COLO668 (cell line): ENCODE measurements around the gene MNDA.
"Not testable (repeated sequence)": the region's sequence is repeated elsewhere in the genome, so short reads cannot be mapped to it uniquely, and the experiment has no call there.

Experiments used
- DNase-seq: peaks from one replicate; lab custom pipeline; 2025; ENCODE audit not compliant: unreplicated experiment; lab: John Stamatoyannopoulos, UW

Gene MNDA

DNA sequence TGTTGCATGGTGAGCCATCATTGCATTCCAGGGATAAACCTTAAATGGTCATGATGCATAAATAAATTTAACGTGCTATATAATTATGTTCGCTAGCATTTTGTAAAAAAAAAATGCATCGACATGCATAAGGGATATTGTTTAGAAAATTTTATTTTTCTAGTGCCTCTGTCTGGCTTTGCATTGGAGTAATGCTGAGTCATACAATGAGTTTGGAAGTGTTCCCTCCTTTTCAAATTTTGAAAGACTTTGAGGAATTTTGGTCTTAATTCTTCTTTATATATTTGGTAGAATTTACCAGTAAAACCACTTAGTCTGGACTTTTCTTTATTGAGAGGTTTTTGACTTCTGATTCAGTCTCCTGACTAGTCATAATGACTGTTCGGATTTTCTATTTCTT lies 4.9 kb downstream of the MNDA start:
- DNase-seq = no peak

DNA sequence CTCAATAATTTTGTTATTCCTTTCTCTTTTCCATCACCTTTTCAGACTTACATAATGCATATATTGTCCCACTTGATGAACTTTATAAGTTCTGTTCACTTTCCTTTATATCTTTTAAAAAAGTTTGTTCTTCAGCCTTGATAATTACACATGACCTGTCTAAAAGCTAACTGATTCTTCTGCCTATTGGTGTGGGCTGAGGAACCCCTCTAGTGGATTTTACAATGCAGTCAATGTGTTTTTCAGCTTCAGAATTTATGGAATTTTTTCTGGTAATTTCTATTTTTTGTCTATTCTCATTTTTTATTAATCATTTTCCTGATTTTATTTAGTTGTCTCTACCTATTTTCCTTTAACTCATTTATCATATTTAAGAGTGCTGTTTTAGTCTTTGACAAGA lies 7.5 kb downstream of the MNDA start:
- DNase-seq = no peak

GRCh38 chr1:158839566-158839965 lies 8.4 kb downstream of the MNDA start:
- no peak for DNase-seq

GRCh38 chr1:158840236-158840635 lies 9.1 kb downstream of the MNDA start:
- no peak for DNase-seq

- no peak for DNase-seq
Observed at GRCh38 chr1:158864595-158864994, 33.4 kb downstream of the MNDA start.

DNA sequence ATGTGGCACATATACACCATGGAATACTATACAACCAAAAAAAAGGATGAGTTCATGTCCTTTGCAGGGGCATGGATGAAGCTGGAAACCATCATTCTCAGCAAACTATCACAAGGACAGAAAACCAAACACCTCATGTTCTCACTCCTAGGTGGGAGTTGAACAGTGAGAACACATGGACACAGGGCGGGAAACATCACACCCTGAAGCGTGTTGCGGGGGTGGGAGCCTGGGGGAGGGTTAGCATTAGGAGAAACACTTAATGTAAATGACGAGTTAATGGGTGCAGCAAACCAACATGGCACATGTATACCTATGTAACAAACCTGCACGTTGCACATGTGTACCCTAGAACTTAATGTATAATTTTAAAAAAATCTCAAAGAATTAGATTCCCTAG lies 39.3 kb downstream of the MNDA start:
- DNase-seq = not testable (repeated sequence)

- no peak for DNase-seq
Observed at GRCh38 chr1:158873141-158873540, 42.0 kb downstream of the MNDA start.

DNA sequence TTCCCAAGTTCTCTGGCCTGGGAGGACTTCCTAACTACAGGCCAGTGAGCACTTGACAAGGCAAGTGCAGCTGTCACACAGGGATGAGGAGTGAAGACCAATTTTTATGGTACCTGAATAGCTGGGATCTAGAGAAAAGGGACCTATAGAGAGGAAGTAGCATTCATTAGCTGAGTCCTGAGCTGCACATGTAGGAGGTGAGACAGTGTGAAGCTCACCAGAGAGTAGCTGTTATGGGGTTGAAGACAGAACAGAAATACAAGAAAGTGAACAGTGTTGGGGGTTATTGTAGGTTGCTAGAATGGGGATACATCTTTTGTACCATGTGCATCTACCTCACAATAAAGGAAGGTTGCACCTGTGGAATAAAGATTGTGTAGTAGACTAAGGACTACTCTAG lies 62.5 kb downstream of the MNDA start:
- no peak for DNase-seq

DNA sequence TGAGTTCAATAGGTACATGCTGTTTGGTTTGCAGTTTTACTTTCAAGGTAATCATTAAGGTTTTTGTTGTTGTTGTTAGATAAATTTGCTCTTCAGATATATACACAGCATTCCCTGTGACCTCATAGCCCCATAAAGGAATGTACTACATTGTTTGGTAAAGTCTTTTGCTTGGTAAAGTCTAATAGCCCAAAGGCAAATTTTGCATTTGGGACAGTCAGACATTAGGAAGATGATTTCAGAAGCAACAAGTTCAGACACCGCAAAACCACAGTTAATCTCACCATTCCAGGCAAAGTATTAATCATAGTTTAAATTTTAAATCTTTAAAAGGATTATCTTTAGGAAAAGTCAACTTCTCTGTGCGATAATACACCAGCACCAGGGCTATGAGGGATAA lies 67.6 kb downstream of the MNDA start:
- DNase-seq = no peak
